ENCODE data around the gene SLC16A8.

SLC16A8 gene

DNA sequence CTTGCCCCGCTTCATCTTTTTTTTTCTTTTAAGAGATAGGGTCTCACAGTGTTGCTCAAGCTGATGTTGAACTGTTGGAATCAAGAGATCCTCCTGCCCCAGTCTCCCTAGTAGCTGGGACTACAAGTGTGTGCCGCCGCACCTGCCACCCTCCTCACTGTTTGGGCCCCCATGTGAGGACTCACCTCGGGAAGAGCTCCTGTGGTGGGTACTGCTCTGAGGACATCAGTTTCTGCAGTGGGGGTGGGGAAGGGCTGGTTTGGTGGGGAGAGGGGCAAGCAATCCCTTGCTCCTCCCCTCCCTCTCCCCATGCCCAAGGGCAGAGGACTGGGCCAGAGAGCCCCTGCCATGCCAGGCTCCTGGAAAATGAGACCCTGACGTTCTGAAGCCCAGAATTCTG lies 1.5 kb upstream of the SLC16A8 start:
- Mint-ChIP-seq H3K4me1 (no peaks in the 10 kb centered on the region), H3K9me3 (no peaks in the 10 kb centered on the region), H3K27ac (no peak overlapping the region), H3K27me3 (ENCODE audit: low read depth) (peaks cover 21% of the 10 kb centered on the region), H3K36me3 (ENCODE audit: low read depth) (peaks cover 5% of the 10 kb centered on the region), H3K4me3 (no peak overlapping the region)
- no peak for TF ChIP-seq CTCF (IDR thresholded peaks at IDR 0.05; ENCODE audit: unreplicated experiment in 3 of 3)

GRCh38 chr22:38085056-38085455 lies 1.1 kb upstream of the SLC16A8 start:
- Mint-ChIP-seq H3K36me3 (ENCODE audit: low read depth) (peaks cover 5% of the 10 kb centered on the region), H3K27ac (no peak overlapping the region), H3K4me1 (no peaks in the 10 kb centered on the region), H3K27me3 (ENCODE audit: low read depth) (peaks cover 18% of the 10 kb centered on the region), H3K9me3 (no peaks in the 10 kb centered on the region), H3K4me3 (no peak overlapping the region)
- no peak for TF ChIP-seq CTCF (IDR thresholded peaks at IDR 0.05; ENCODE audit: unreplicated experiment in 3 of 3)

- H3K27ac Mint-ChIP-seq = no peak overlapping the region
- H3K4me1 Mint-ChIP-seq = no peaks in the 10 kb centered on the region
- TF ChIP-seq CTCF (IDR thresholded peaks at IDR 0.05; ENCODE audit: unreplicated experiment in 3 of 3) = no peak
- H3K36me3 Mint-ChIP-seq (ENCODE audit: low read depth) = peaks cover 5% of the 10 kb centered on the region
- no peaks in the 10 kb centered on the region for H3K9me3 Mint-ChIP-seq
- H3K27me3 Mint-ChIP-seq (ENCODE audit: low read depth) = peaks cover 17% of the 10 kb centered on the region
- no peak overlapping the region for H3K4me3 Mint-ChIP-seq
Observed at GRCh38 chr22:38082986-38083710, 836 bp downstream of the SLC16A8 start.

DNA sequence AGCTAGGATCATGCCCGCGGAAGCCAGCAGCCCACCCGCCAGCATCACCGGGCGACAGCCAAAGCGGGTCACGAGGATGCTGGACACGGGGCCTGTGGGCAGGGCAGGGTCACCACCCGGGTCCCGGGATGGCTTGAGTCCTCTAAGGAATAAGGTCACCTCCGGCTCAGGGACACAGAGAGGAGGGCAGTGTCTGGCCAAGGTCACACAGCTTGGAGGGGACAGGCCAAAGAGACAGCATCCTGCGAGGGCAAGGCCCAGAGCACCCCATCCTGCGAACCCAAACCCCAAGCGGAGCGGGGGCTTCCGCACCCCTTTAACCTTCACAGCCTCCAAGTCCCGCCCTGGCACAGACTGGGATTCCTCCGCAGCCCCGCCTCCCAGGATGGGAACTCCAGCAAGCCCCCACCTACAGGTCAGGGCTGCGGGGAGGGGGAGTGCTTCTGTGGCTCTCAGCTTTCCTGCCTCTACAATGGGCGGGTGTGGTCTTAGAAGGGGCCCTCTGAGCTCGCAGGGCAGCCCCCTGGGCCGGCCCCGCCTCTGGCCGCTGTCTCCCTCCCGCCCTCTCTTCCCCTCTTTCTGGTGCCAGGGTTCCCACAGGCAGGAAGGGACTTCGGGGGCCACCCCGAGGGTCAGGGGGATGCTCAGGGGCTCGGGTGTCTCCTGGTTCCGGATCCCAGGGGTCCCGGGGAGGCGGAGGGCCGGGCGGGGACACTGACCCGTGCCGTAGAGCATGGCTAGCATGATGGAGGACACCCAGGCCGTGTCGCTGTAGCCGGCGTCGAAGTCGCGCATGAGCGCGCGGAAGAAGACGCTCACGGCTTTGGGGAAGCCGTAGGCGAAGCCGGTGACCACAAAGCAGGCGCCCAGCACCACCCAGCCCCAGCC lies 1.8 kb downstream of the SLC16A8 start:
- Mint-ChIP-seq H3K4me1 (no peaks in the 10 kb centered on the region), H3K4me3 (no peak overlapping the region), H3K27me3 (ENCODE audit: low read depth) (peaks cover 8% of the 10 kb centered on the region), H3K9me3 (no peaks in the 10 kb centered on the region), H3K36me3 (ENCODE audit: low read depth) (no peaks in the 10 kb centered on the region), H3K27ac (no peak overlapping the region)
- TF ChIP-seq CTCF (IDR thresholded peaks at IDR 0.05; ENCODE audit: unreplicated experiment in 3 of 3) = no peak

- no peaks in the 10 kb centered on the region for H3K4me1 Mint-ChIP-seq
- peaks cover 8% of the 10 kb centered on the region for H3K27me3 Mint-ChIP-seq (ENCODE audit: low read depth)
- no peak overlapping the region for H3K27ac Mint-ChIP-seq
- no peak overlapping the region for H3K4me3 Mint-ChIP-seq
- no peak for TF ChIP-seq CTCF (IDR thresholded peaks at IDR 0.05; ENCODE audit: unreplicated experiment in 3 of 3)
- no peaks in the 10 kb centered on the region for H3K36me3 Mint-ChIP-seq (ENCODE audit: low read depth)
- no peaks in the 10 kb centered on the region for H3K9me3 Mint-ChIP-seq
Observed at GRCh38 chr22:38081636-38081940, 2.4 kb downstream of the SLC16A8 start.
